HG03175 (cell line): ENCODE measurements around the gene ASB4.
"Not testable (repeated sequence)": the region's sequence is repeated elsewhere in the genome, so short reads cannot be mapped to it uniquely, and the experiment has no call there.

Experiments used
- ATAC-seq: cut with Tn5 transposase; IDR thresholded peaks from one replicate; pipeline ENCODE4 v1.9.1; 2021; ENCODE audit warnings: mild to moderate bottlenecking, moderate library complexity; ENCODE audit not compliant: unreplicated experiment

The ASB4 gene

GRCh38 chr7:95478272-95479037 is 7.3 kb upstream of the ASB4 start:
- peak; percentile 27 for ATAC-seq

GRCh38 chr7:95479992-95480624 is 5.6 kb upstream of the ASB4 start:
- peak; percentile 57 for ATAC-seq

GRCh38 chr7:95481271-95482165 is 4.2 kb upstream of the ASB4 start:
- no peak for ATAC-seq

DNA sequence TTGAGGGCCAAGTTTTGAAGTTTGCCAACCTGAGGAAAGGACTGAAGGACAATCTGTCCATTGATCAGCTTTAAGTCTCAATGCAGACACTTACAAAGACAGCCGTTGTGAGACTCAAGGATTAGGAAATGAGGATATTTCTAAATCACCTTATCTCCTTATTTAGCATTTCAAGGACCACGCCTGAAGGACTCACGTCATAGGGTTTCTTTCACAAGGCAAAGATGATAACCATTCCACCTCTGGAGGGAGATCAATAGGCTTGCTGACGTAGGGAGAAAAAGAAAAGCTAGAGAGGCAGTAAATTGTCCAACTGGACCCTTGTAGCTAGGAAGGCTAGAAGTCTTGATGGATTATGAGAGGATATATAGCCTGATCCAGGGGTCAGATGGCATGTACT is 3.3 kb upstream of the ASB4 start:
- no peak for ATAC-seq

GRCh38 chr7:95490231-95490762 is 4.6 kb downstream of the ASB4 start:
- ATAC-seq, result no peak

DNA sequence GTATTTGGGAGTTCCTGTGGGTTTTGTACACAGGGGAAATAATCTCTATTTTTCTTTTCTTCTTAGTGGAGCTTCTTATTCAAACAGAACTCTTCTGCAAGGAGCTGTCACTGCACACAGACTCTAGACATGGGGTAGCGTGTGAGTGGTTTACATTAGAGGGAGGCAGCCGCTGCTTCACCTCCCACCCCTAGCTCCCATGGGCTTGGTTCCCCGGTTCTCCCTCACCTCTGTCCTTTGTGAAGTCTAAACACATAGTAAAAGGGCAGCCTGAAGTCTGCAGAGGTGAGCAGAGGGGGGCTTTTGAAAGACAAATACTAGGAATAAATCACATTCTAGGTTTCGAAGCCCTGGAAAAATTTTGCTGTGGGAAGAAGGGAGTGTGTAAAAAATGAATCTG is 5.5 kb downstream of the ASB4 start:
- no peak for ATAC-seq

GRCh38 chr7:95491634-95492314 is 6.0 kb downstream of the ASB4 start:
- ATAC-seq, result no peak

DNA sequence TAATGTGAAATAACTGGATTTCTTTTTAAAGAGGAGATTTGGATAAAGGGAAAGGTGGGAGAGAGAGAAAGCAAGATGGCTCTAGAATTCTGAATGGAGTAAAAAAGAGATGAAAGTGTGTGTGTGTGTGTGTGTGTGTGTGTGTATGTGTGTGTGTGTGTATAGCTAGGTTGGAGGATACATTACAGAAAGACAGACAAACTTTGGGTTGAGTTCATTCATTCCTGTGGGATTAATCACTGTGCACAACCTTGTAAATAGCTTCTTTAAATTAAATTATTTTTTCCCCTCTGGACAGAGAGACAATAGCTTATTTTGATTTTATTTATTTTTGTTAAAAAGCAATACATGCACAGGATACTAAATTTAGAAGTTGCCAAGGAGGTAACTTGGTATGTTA is 7.5 kb downstream of the ASB4 start:
- no peak for ATAC-seq

DNA sequence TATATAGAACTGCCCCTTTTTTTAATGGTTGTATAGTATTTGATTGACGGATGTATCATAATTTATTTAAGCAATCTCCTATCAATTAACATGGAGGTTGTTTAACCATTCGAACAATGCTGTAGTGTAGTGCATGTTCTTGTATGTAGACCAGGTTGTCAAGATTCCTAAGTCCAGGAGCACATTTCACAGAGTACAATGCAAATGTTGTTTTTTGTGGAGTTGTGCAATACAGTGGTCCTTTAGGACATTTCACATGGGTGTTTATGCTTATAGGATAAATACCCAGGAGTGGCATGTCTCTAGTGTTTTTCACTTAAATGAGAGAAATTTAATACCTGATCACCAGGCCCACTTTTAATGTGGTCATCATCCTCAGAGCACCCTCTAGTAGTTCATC is 8.1 kb downstream of the ASB4 start:
- no peak for ATAC-seq

DNA sequence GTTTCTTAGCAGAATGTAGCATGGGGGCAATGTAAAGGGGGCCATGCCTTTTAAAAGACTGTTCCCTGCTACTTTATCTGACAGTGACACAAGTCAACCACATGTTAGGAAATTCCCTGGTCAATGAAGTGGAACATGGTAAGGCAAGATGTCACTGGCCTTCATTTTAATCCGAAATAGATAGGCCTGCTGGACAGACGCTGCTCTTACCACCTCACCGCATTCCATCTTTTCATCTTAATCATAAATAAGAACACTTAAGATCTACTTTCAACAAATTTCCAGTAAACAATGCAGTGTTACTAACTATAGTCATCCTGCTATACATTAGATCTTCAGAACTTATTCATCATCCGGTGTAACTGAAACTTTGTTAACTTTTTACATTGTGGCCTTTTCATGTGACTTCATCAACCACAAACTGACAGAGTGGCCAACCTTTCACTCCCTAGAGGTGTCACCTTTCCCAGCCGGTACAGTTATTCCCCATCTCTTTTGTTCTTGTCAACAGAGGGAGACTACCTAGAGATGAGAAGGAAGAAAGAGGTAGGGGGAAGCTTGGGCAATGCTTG is 15.6 kb downstream of the ASB4 start:
- peak; percentile 92 for ATAC-seq

DNA sequence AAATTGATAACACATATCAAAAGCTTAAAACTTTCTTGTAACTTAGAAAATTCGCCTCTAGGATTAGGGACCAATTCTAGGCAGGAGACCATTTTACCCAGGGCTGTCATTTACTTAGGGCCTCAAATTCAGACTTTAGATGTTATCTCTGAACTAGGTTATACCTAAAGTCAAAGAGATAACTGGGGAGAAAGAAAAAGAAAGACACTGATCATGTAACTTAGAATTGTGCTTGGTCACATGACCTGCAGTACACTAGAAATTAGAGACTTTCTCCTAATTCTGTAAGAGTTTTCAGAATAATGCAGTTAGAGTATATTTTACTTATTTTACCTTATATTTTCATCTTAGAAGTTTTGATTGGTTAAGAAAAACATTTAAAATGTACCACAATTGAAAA is 16.7 kb downstream of the ASB4 start:
- no peak for ATAC-seq

DNA sequence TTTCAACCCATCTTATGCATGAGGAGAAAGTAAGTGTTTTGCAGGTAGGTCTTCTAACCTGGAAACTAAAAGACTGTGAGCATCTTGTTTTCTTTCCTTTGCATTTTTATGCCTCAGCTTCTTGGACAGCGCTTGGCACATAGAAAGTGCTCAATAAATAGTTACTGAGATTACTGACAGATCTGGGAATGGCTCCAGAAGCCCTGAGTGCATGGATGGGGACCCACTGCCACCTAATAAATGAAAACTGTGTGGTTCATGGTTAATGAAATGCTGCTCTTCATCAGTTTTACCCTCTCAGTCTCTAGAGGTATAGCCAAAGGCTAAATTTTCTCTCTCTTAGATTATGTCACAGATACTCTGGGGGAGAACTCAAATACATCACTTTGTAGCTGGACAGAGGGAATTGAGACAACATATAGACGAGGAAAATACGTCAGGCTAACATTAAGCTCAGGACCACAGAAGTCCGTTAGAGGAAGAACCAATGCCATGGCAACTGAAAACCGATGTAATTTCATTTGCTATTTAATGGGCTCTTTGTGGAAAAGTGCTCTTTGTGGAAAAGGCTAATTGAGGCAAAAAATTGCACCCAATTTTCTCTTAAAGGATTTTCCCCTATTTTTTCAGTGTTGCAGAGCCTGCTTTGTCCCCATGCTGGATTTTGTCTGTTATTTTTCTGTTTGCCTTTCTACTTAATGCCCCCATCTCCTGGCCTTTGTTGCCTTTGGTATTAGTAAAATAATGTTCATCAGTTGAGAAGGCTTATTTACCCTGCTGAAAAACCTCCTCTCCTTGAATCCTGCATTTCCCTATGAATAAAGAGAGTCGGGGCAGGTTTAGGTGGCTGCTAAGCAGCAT is 17.8 kb downstream of the ASB4 start:
- no peak for ATAC-seq

DNA sequence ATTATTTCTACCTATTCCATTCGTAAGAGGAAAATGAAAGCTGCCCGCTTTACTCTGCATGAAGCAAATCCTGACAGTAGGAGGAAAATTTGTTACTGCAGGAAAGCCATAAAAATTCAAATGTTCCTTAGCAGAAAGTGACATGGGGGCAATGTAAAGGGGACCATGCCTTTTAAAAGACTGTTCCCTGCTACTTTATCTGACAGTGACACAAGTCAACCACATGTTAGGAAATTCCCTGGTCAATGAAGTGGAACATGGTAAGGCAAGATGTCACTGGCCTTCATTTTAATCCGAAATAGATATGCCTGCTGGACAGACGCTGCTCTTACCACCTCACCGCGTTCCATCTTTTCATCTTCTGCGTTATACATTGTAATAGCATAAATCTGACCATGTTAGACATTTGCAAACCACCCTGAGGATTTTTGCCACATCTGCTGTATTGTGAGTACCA is 18.4 kb downstream of the ASB4 start:
- not testable (repeated sequence) for ATAC-seq

DNA sequence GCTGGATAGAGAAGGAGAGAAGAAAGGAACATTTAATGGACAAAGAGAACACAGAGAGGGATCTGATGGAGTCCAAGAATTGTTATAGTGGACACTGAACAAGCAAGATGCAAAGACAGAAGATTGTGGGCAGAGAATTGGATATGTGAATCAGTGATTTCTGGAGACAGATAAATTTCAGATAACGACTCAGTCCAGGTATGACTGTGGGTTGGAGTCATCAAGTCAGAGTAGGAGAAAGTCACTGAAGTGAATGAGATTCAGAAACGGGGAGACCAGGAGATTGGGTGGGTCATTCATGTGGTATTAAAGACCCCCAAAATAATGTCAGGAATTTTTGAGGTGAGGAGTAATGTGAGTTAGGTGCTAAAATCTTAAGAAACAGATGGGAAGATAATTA is 23.0 kb downstream of the ASB4 start:
- ATAC-seq, result no peak

DNA sequence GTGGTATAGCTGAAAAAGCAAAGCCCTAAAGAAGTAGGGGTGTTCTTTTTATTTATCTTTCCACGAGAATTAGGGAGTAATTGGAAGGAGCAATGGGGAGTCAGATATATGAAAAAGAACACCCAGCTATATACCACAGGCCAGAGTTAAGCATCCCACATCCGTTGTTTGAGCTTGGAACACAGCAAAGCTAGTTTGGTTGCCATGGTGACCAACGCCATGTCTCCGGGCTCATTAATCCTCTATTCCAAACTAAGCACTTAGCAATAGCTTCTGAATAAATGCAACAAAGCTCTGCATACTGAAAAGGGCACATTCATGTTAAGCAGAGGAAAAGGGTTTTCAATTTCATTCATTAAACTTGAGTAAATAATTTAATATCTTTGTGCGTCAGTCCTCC is 23.5 kb downstream of the ASB4 start:
- ATAC-seq, result no peak

GRCh38 chr7:95511716-95512260 is 26.0 kb downstream of the ASB4 start:
- peak; percentile 89 for ATAC-seq

GRCh38 chr7:95517458-95517857 is 31.7 kb downstream of the ASB4 start:
- peak; percentile 87 for ATAC-seq

GRCh38 chr7:95517870-95518269 is 32.1 kb downstream of the ASB4 start:
- peak; percentile 56 for ATAC-seq

DNA sequence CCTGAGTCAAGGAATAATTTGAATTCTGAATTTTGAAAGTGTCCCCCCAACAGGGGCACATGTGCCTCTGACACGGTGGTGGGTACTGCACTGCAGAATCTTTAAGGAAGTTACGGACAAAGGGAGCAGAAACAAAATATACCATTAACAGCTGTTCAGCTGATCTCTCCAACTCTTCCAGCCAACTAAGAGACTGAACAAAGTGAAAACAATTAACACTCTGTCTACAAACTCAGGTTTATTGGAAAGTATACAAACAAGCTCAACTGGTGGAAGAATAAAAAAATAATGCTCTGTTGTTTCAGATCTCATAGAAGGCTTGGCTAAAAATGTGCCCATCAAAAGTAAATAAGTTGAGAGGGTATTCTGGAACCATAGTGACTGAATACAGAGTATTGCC is 34.4 kb downstream of the ASB4 start:
- ATAC-seq, result no peak
